Neural progenitor cell (in vitro differentiated cells): ENCODE data around the gene IL4I1. TPM values are rescaled to one million over a fixed set of nuclear protein-coding genes. Genes with fewer than 3 reads are reported as not detected.

Experiments used
- DNase-seq: peaks from one replicate; pipeline ENCODE4 v3.0.0-alpha.2; 2016; ENCODE audit warnings: low spot score
- H2AFZ ChIP-seq: fragments of 200-600 bp; sonication (generic); replicated peaks from 2 replicates; pipeline ENCODE4 v1.6.1; 2016; ENCODE audit warnings: antibody characterized with exemption
- H3F3A ChIP-seq: fragments of 200-600 bp; sonication (generic); 2 replicates; pipeline ENCODE4 v1.6.1; 2016; ENCODE audit warnings: antibody characterized with exemption, low read depth
- H3K27ac ChIP-seq: fragments of 200-600 bp; sonication (generic); 2 replicates; pipeline ENCODE4 v1.5.1; 2016; ENCODE audit warnings: mild to moderate bottlenecking
- H3K27me3 ChIP-seq: fragments of 200-600 bp; sonication (generic); 2 replicates; pipeline ENCODE4 v1.6.1; 2016; ENCODE audit warnings: mild to moderate bottlenecking, moderate library complexity
- H3K36me3 ChIP-seq: fragments of 200-600 bp; sonication (generic); 2 replicates; pipeline ENCODE4 v1.5.1; 2016
- H3K4me1 ChIP-seq: fragments of 200-600 bp; sonication (generic); 2 replicates; pipeline ENCODE4 v1.6.1; 2016; ENCODE audit warnings: mixed run types
- H3K4me2 ChIP-seq: fragments of 200-600 bp; sonication (generic); 2 replicates; pipeline ENCODE4 v1.6.1; 2016
- H3K4me3 ChIP-seq: fragments of 200-600 bp; sonication (generic); 2 replicates; pipeline ENCODE4 v1.5.1; 2016
- H3K79me2 ChIP-seq: fragments of 200-600 bp; sonication (generic); 2 replicates; pipeline ENCODE4 v1.6.1; 2016; ENCODE audit warnings: low read depth
- H3K9ac ChIP-seq: fragments of 200-600 bp; sonication (generic); 2 replicates; pipeline ENCODE4 v1.6.1; 2016
- H3K9me3 ChIP-seq: fragments of 200-600 bp; sonication (generic); 2 replicates; pipeline ENCODE4 v1.5.1; 2016; ENCODE audit warnings: low read depth
- H4K20me1 ChIP-seq: fragments of 200-600 bp; sonication (generic); 2 replicates; pipeline ENCODE4 v1.6.1; 2016; ENCODE audit warnings: low read depth
- H3K27ac Mint-ChIP-seq: 3 replicates; pipeline ENCODE4 v1.8.0; 2021; ENCODE audit warnings: mixed read lengths
- H3K27me3 Mint-ChIP-seq: 2 replicates; pipeline ENCODE4 v1.8.0; 2022; ENCODE audit warnings: low read depth, mild to moderate bottlenecking, inconsistent platforms, moderate library complexity, mixed read lengths; ENCODE audit not compliant: insufficient read depth
- H3K36me3 Mint-ChIP-seq: 3 replicates; pipeline ENCODE4 v1.8.0; 2021; ENCODE audit warnings: mixed read lengths
- H3K4me1 Mint-ChIP-seq: 3 replicates; pipeline ENCODE4 v1.8.0; 2021; ENCODE audit warnings: mixed read lengths
- H3K4me3 Mint-ChIP-seq: 3 replicates; pipeline ENCODE4 v1.8.0; 2021; ENCODE audit warnings: mild to moderate bottlenecking, moderate library complexity, mixed read lengths
- H3K9me3 Mint-ChIP-seq: 3 replicates; pipeline ENCODE4 v1.8.0; 2020; ENCODE audit warnings: mixed read lengths
- EZH2 ChIP-seq: fragments of 200-600 bp; sonication (generic); IDR thresholded peaks from 2 replicates; pipeline ENCODE4 v1.6.1; 2017; ENCODE audit warnings: antibody characterized with exemption, mild to moderate bottlenecking, moderate library complexity
- EZH2phosphoT487 ChIP-seq: fragments of 200-600 bp; sonication (generic); IDR thresholded peaks from 2 replicates; pipeline ENCODE4 v1.6.1; 2017; ENCODE audit warnings: antibody characterized with exemption
- total RNA-seq: library from RNA; depleted of rRNA; stranded (reverse); fragments of >200 nt; gene quantifications from 2 replicates; pipeline ENCODE4 v1.2.3, GENCODE V29; 2015; ENCODE audit warnings: low replicate concordance
- TF ChIP-seq, protein P1 (sequence below): fragments of 200-600 bp; sonication (generic); IDR thresholded peaks from 2 replicates; pipeline ENCODE4 v1.5.1; 2017; ENCODE audit warnings: antibody characterized with exemption, mild to moderate bottlenecking

IL4I1 gene
- total RNA-seq, 1 donor from 2014 or later: not detected

DNA sequence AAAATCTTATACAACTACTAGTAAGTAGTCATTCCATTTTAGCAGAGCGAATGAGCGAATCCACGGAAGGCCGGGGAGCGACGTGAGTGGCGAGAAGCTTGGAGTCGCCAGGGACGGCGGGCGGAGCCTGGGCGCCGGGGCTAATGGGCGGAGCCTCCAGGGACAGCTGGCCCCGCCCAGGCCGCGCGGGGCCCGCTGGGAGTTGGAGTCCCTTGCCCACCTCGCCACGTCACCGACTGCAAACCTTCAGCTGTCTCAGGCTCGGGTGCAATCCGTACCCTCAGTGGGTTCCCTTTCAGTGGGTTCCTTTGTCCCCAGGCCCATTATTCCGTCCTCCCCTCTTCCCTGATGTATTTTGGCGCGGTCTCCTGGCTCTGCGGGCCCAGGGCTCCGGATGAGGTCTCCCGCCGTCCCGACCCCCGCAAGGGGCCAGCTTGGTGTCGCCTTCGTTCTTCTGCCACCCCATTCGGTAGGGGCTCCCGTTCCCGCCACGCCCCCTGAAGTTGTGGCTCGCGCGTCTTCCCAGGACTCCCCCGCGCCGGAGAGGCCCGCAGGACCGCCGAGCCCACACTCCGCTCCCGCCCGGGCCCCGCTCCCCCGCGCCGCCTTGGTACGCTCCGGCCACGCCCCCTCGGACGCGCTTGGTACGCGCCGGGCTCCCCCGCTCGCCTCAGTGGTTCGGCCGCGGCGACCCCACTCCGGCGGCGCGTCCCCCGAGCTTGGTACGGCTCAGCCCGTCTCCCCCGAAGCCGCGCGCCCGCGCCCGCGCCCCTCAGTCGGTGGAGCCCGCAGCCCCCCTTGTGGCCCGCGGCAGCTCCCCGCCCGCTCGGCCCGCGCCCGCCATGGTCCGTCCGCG lies 46.0 kb downstream of the IL4I1 start, which contains the start of gene PTOV1:
TSS of gene PTOV1 (plus strand) at position 673 of the 856 bp plus-strand sequence.
- Histone ChIP-seq H3K4me2 (peak within 1 kb of the TSS; percentile 98), H3K79me2 (peaks cover 65% of the 10 kb centered on the region), H2AFZ (peak within 1 kb of the TSS; percentile 53), H3K9ac (peak within 1 kb of the TSS; percentile 74), H3K27ac (peak within 1 kb of the TSS; percentile 98), H3K4me1 (peaks cover 12% of the 10 kb centered on the region), H3F3A (peaks cover 56% of the 10 kb centered on the region), H3K4me3 (peak within 1 kb of the TSS; percentile 88), H3K27me3 (no peaks in the 10 kb centered on the region), H3K9me3 (no peaks in the 10 kb centered on the region), H4K20me1 (peaks cover 44% of the 10 kb centered on the region), H3K36me3 (no peaks in the 10 kb centered on the region)
- Mint-ChIP-seq H3K27me3 (peaks cover 16% of the 10 kb centered on the region), H3K27ac (peak within 1 kb of the TSS; percentile 94), H3K9me3 (peaks cover 15% of the 10 kb centered on the region), H3K36me3 (peaks cover 33% of the 10 kb centered on the region), H3K4me1 (peaks cover 22% of the 10 kb centered on the region), H3K4me3 (peak within 1 kb of the TSS; percentile 94)
- DNase-seq: peak; percentile 96
- TF ChIP-seq EZH2phosphoT487: no peak
- TF ChIP-seq, protein P1, sequence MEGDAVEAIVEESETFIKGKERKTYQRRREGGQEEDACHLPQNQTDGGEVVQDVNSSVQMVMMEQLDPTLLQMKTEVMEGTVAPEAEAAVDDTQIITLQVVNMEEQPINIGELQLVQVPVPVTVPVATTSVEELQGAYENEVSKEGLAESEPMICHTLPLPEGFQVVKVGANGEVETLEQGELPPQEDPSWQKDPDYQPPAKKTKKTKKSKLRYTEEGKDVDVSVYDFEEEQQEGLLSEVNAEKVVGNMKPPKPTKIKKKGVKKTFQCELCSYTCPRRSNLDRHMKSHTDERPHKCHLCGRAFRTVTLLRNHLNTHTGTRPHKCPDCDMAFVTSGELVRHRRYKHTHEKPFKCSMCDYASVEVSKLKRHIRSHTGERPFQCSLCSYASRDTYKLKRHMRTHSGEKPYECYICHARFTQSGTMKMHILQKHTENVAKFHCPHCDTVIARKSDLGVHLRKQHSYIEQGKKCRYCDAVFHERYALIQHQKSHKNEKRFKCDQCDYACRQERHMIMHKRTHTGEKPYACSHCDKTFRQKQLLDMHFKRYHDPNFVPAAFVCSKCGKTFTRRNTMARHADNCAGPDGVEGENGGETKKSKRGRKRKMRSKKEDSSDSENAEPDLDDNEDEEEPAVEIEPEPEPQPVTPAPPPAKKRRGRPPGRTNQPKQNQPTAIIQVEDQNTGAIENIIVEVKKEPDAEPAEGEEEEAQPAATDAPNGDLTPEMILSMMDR: no peak
- TF ChIP-seq EZH2: no peak

DNA sequence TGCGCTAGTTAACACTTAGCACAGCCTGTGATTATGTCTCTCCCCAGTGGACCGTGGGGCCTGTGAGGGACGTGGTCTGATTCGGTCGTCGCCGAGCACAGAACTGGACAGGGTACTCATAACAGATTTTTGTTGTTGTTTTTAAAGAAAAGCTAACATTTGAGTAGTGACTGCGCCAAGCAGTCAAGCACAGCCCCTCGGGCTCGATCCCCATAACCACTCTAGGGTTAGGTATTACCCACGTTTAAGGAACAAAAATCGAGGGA lies 46.5 kb downstream of the IL4I1 start:
- Histone ChIP-seq H4K20me1 (peaks cover 38% of the 10 kb centered on the region), H3K79me2 (peaks cover 60% of the 10 kb centered on the region), H3K27me3 (no peaks in the 10 kb centered on the region), H3K4me1 (peaks cover 12% of the 10 kb centered on the region), H3K36me3 (no peaks in the 10 kb centered on the region), H3K9me3 (no peaks in the 10 kb centered on the region), H3K9ac (no peak overlapping the region), H2AFZ (no peak overlapping the region), H3K4me2 (peak overlapping the region; percentile 98), H3K27ac (no peak overlapping the region), H3F3A (peaks cover 56% of the 10 kb centered on the region), H3K4me3 (peak overlapping the region; percentile 88)
- Mint-ChIP-seq H3K4me3 (peak overlapping the region; percentile 90), H3K36me3 (peaks cover 28% of the 10 kb centered on the region), H3K27ac (peak overlapping the region; percentile 58), H3K4me1 (peaks cover 22% of the 10 kb centered on the region), H3K9me3 (peaks cover 15% of the 10 kb centered on the region), H3K27me3 (peaks cover 14% of the 10 kb centered on the region)
- DNase-seq: no peak
- TF ChIP-seq EZH2phosphoT487: no peak
- TF ChIP-seq, protein P1: no peak
- TF ChIP-seq EZH2: no peak

DNA sequence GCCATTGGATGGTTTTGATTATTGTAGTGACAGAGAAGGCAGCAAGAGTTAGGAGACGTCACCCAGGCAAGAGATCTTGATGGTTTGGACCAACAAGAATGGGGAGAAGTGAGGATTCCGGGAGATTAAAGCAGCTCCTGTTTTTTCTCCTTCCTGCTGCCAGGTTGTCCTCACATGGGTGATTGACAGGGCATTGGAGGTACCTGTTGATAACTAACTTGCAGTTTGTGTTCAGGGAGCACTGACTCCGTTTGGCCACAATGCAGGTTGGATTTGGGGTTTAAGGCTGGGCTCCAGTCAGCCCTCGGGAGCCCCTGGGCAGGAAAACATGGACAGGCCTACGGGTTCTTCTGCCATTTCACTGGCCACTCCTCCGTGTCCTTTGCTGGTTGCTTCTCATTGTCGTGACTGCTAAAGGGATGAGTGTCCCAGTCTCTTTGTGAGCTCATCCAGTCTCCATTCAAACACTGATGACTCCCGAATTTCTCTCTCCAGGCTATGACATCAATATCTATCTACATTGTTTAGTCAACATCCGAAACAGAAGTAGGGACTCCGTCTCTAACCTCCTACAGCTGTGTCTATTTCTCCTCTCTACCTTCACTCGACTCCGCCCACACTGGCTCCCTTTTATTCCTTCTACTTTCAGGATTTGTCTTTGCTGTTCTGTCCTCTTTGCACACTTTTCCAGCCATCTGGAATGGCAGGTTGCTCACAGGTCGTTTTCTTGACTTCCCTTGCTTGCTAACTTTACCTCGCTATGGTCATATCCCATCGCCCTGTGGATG lies 47.1 kb downstream of the IL4I1 start:
- Histone ChIP-seq H3K9me3 (no peaks in the 10 kb centered on the region), H3K27ac (no peak overlapping the region), H3K36me3 (no peaks in the 10 kb centered on the region), H4K20me1 (peaks cover 33% of the 10 kb centered on the region), H3K9ac (no peak overlapping the region), H2AFZ (no peak overlapping the region), H3K4me1 (peaks cover 12% of the 10 kb centered on the region), H3K27me3 (no peaks in the 10 kb centered on the region), H3F3A (peaks cover 52% of the 10 kb centered on the region), H3K4me3 (peak overlapping the region; percentile 88), H3K4me2 (peak overlapping the region; percentile 98), H3K79me2 (peaks cover 54% of the 10 kb centered on the region)
- H3K27me3 Mint-ChIP-seq: peaks cover 14% of the 10 kb centered on the region
- peaks cover 28% of the 10 kb centered on the region for H3K36me3 Mint-ChIP-seq
- H3K9me3 Mint-ChIP-seq: peaks cover 15% of the 10 kb centered on the region
- TF ChIP-seq, protein P1: no peak
- TF ChIP-seq EZH2 (no peak), EZH2phosphoT487 (no peak)
- peaks cover 22% of the 10 kb centered on the region for H3K4me1 Mint-ChIP-seq
- peak overlapping the region; percentile 58 for H3K27ac Mint-ChIP-seq
- no peak for DNase-seq
- peak overlapping the region; percentile 90 for H3K4me3 Mint-ChIP-seq
